22Rv1 (cell line): ENCODE data around the gene BECN2.

Experiments
- ZFX ChIP-seq: fragments of 450-650 bp; IDR thresholded peaks from 2 replicates; pipeline ENCODE4 v1.6.1; 2017; ENCODE audit warnings: antibody characterized with exemption, borderline replicate concordance
- TF ChIP-seq, protein P1 (sequence below): fragments of 450-650 bp; IDR thresholded peaks from 2 replicates; pipeline ENCODE4 v1.5.1; 2017; ENCODE audit warnings: mild to moderate bottlenecking

DNA sequence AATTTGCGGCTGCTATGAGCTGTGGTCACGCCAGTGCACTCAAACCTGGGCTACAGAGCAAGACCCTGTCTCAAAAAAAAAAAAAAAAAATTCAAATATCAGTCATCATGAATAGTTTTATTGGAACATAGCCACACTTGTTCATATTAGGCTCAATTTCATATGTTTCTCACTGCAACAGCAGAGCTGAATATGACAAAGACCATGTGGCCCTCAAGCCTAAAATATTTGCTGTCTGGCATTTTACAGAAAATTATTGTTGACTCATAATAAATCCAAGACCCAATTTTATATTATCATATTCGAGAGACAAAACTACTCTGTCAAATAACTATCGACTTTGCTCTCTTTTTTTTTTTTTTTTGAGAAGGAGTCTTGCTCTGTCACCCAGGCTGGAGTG lies 11.0 kb downstream of the BECN2 start:
- TF ChIP-seq, protein P1, sequence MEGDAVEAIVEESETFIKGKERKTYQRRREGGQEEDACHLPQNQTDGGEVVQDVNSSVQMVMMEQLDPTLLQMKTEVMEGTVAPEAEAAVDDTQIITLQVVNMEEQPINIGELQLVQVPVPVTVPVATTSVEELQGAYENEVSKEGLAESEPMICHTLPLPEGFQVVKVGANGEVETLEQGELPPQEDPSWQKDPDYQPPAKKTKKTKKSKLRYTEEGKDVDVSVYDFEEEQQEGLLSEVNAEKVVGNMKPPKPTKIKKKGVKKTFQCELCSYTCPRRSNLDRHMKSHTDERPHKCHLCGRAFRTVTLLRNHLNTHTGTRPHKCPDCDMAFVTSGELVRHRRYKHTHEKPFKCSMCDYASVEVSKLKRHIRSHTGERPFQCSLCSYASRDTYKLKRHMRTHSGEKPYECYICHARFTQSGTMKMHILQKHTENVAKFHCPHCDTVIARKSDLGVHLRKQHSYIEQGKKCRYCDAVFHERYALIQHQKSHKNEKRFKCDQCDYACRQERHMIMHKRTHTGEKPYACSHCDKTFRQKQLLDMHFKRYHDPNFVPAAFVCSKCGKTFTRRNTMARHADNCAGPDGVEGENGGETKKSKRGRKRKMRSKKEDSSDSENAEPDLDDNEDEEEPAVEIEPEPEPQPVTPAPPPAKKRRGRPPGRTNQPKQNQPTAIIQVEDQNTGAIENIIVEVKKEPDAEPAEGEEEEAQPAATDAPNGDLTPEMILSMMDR = no peak
- no peak for TF ChIP-seq ZFX
